SH-SY5Y (cell line): ENCODE measurements around the gene CD1D.

Experiments
- GATA2 ChIP-seq: IDR thresholded peaks from 2 replicates; pipeline ENCODE4 v1.6.1; 2011; ENCODE audit warnings: mild to moderate bottlenecking, low read depth, low read length
- GATA3 ChIP-seq: IDR thresholded peaks from 2 replicates; pipeline ENCODE4 v1.6.1; 2011; ENCODE audit warnings: low read depth, mild to moderate bottlenecking, low read length, moderate library complexity

DNA sequence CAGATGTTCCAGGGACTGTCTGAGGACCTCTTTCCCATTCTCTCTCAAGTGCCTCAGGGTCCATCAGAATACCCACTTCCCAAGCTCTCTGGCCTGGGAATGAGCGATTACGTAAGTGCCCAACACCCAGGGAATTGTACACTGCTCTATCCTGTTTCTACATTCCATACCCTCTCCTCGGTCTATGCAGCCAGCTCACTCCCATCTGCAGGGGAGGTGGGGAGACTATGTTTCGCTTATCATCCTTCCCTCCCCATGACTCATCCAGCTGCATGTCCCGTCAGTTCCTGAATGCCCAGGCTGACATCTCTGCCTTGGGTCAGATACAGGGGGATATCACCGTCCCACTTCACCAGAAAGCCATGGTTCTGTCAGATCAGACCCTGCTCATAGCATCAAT is 34.5 kb upstream of the CD1D start:
- no peak for TF ChIP-seq GATA2
- TF ChIP-seq GATA3: no peak
